ENCODE measurements around the gene JARID2. TPM values are rescaled to one million over a fixed set of nuclear protein-coding genes. Genes with fewer than 3 reads are reported as not detected.

JARID2 gene
- total RNA-seq, 1 donor from 2014 or later, result 24.2 TPM

DNA sequence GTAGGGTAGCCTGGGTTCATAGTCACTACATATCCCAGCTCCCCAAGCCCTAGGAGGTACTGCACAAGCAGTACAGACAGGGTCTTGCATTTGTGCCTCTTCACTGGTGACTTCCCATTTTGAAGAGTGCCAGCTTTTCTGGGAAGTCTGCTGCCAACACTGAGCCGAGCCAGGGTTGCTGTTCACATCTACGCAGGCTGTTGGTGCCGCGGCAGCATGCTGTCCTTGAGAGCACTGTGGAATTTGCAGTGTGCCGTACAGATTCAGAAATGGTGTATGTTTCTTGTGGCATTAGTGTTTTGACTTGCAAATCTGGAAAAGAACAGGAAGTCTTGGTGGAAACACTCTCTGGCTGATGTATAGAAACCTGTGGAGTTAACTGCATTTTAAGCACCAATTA lies 67.5 kb downstream of the JARID2 start:
- peak overlapping the region; percentile 15 for H3K9ac ChIP-seq (ENCODE audit: low read length)
- DNase-seq (ENCODE audit: low read depth) (no peak), FAIRE-seq (no peak)
- no peaks in the 10 kb centered on the region for H3K27me3 Mint-ChIP-seq (ENCODE audit: low read depth, unreplicated experiment)
- H3K36me3 ChIP-seq (ENCODE audit: insufficient read depth, low read length), result no peaks in the 10 kb centered on the region
- H2AFZ ChIP-seq (ENCODE audit: low read depth, low read length), result no peak overlapping the region
- H3K36me3 Mint-ChIP-seq (ENCODE audit: low read depth, unreplicated experiment), result no peaks in the 10 kb centered on the region
- peaks cover 29% of the 10 kb centered on the region for H3K4me1 Mint-ChIP-seq (ENCODE audit: low read depth, unreplicated experiment)
- no peaks in the 10 kb centered on the region for H3K9me3 ChIP-seq (ENCODE audit: insufficient read depth, low read depth, low read length)
- H3K4me1 ChIP-seq (ENCODE audit: insufficient read depth, low read length), result peaks cover 12% of the 10 kb centered on the region
- H3K4me3 Mint-ChIP-seq (ENCODE audit: unreplicated experiment), result no peak overlapping the region
- H4K20me1 ChIP-seq (ENCODE audit: insufficient read depth, low read length), result peaks cover 93% of the 10 kb centered on the region
- no peak overlapping the region for H3K4me3 ChIP-seq (ENCODE audit: insufficient read depth, low read depth, low read length)
- no peak overlapping the region for H3K27ac Mint-ChIP-seq (ENCODE audit: unreplicated experiment)
- no peak overlapping the region for H3K4me2 ChIP-seq (ENCODE audit: low read length)
- no peak for TF ChIP-seq EZH2 (IDR thresholded peaks at IDR 0.05; ENCODE audit: insufficient read depth, low read length)
- TF ChIP-seq, protein P1, sequence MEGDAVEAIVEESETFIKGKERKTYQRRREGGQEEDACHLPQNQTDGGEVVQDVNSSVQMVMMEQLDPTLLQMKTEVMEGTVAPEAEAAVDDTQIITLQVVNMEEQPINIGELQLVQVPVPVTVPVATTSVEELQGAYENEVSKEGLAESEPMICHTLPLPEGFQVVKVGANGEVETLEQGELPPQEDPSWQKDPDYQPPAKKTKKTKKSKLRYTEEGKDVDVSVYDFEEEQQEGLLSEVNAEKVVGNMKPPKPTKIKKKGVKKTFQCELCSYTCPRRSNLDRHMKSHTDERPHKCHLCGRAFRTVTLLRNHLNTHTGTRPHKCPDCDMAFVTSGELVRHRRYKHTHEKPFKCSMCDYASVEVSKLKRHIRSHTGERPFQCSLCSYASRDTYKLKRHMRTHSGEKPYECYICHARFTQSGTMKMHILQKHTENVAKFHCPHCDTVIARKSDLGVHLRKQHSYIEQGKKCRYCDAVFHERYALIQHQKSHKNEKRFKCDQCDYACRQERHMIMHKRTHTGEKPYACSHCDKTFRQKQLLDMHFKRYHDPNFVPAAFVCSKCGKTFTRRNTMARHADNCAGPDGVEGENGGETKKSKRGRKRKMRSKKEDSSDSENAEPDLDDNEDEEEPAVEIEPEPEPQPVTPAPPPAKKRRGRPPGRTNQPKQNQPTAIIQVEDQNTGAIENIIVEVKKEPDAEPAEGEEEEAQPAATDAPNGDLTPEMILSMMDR (IDR thresholded peaks at IDR 0.05; ENCODE audit: insufficient read depth, low read depth, low read length), result no peak
- peaks cover 100% of the 10 kb centered on the region for H3K79me2 ChIP-seq (ENCODE audit: insufficient read depth, low read length)
- no peaks in the 10 kb centered on the region for H3K9me3 Mint-ChIP-seq (ENCODE audit: unreplicated experiment)
- no peak overlapping the region for H3K27ac ChIP-seq (ENCODE audit: low read depth, low read length)
- H3K27me3 ChIP-seq (ENCODE audit: insufficient read depth, low read length), result no peaks in the 10 kb centered on the region

DNA sequence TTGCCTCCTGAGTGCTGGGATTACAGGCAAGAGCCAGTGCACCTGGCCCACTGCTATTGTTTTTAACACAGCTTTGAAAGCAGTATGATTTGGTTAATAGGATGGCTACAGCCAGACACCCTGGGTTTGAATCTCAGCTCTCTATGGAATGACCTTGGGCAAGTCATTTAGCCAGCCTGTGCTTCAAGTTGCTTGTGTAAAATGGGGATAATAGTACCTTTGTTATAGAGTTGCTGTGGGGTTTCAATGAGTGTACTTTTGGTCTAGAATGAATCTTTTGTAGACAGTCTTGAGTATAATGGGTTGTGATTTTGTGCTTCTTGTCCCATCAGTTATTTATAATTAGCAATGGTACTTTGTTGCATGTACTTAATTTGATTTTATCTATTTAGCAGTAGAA lies 70.9 kb downstream of the JARID2 start:
- Histone ChIP-seq H3K4me3 (ENCODE audit: insufficient read depth, low read depth, low read length) (no peak overlapping the region), H3K4me1 (ENCODE audit: insufficient read depth, low read length) (peaks cover 18% of the 10 kb centered on the region), H3K4me2 (ENCODE audit: low read length) (no peak overlapping the region), H3K36me3 (ENCODE audit: insufficient read depth, low read length) (no peaks in the 10 kb centered on the region), H3K79me2 (ENCODE audit: insufficient read depth, low read length) (peaks cover 100% of the 10 kb centered on the region), H2AFZ (ENCODE audit: low read depth, low read length) (no peak overlapping the region), H3K27me3 (ENCODE audit: insufficient read depth, low read length) (no peaks in the 10 kb centered on the region), H3K9ac (ENCODE audit: low read length) (no peak overlapping the region), H4K20me1 (ENCODE audit: insufficient read depth, low read length) (peaks cover 90% of the 10 kb centered on the region), H3K9me3 (ENCODE audit: insufficient read depth, low read depth, low read length) (no peaks in the 10 kb centered on the region), H3K27ac (ENCODE audit: low read depth, low read length) (no peak overlapping the region)
- Mint-ChIP-seq H3K36me3 (ENCODE audit: low read depth, unreplicated experiment) (no peaks in the 10 kb centered on the region), H3K27me3 (ENCODE audit: low read depth, unreplicated experiment) (no peaks in the 10 kb centered on the region), H3K4me1 (ENCODE audit: low read depth, unreplicated experiment) (peaks cover 41% of the 10 kb centered on the region), H3K9me3 (ENCODE audit: unreplicated experiment) (peaks cover 1% of the 10 kb centered on the region), H3K4me3 (ENCODE audit: unreplicated experiment) (no peak overlapping the region), H3K27ac (ENCODE audit: unreplicated experiment) (no peak overlapping the region)
- DNase-seq (ENCODE audit: low read depth) (no peak), FAIRE-seq (no peak)
- TF ChIP-seq, protein P1 (IDR thresholded peaks at IDR 0.05; ENCODE audit: insufficient read depth, low read depth, low read length), result no peak
- TF ChIP-seq EZH2 (IDR thresholded peaks at IDR 0.05; ENCODE audit: insufficient read depth, low read length), result no peak

DNA sequence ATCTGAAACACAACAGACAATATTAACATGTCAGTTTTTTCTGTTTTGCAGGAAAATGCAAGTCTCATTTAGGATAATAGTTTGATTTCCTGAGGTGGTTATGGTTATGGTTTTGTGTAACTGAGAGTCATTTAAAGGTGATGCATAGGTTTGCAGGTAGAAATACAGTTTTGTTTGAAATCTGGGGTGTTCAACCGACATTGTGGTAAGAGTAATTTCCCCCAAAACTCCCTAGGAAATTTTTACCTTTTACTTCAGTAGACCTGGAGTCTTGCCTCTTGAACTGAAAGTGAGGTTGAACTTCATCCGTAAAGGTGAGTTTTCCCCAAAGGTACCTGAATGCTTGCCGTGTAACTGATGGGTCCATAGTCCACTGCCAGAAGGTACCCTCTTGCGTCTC lies 71.4 kb downstream of the JARID2 start:
- Mint-ChIP-seq H3K4me3 (ENCODE audit: unreplicated experiment) (no peak overlapping the region), H3K27ac (ENCODE audit: unreplicated experiment) (no peak overlapping the region), H3K36me3 (ENCODE audit: low read depth, unreplicated experiment) (no peaks in the 10 kb centered on the region), H3K9me3 (ENCODE audit: unreplicated experiment) (peaks cover 1% of the 10 kb centered on the region), H3K27me3 (ENCODE audit: low read depth, unreplicated experiment) (no peaks in the 10 kb centered on the region), H3K4me1 (ENCODE audit: low read depth, unreplicated experiment) (peaks cover 41% of the 10 kb centered on the region)
- Histone ChIP-seq H2AFZ (ENCODE audit: low read depth, low read length) (no peak overlapping the region), H4K20me1 (ENCODE audit: insufficient read depth, low read length) (peaks cover 91% of the 10 kb centered on the region), H3K27ac (ENCODE audit: low read depth, low read length) (no peak overlapping the region), H3K27me3 (ENCODE audit: insufficient read depth, low read length) (no peaks in the 10 kb centered on the region), H3K36me3 (ENCODE audit: insufficient read depth, low read length) (no peaks in the 10 kb centered on the region), H3K4me1 (ENCODE audit: insufficient read depth, low read length) (peaks cover 19% of the 10 kb centered on the region), H3K4me3 (ENCODE audit: insufficient read depth, low read depth, low read length) (no peak overlapping the region), H3K9ac (ENCODE audit: low read length) (no peak overlapping the region), H3K4me2 (ENCODE audit: low read length) (no peak overlapping the region), H3K79me2 (ENCODE audit: insufficient read depth, low read length) (peaks cover 100% of the 10 kb centered on the region), H3K9me3 (ENCODE audit: insufficient read depth, low read depth, low read length) (no peaks in the 10 kb centered on the region)
- TF ChIP-seq, protein P1 (IDR thresholded peaks at IDR 0.05; ENCODE audit: insufficient read depth, low read depth, low read length), result no peak
- TF ChIP-seq EZH2 (IDR thresholded peaks at IDR 0.05; ENCODE audit: insufficient read depth, low read length), result no peak
- DNase-seq (ENCODE audit: low read depth), result no peak
- FAIRE-seq, result no peak
